ENCODE measurements around the gene TBC1D22A. TPM values are rescaled to one million over a fixed set of nuclear protein-coding genes. Genes with fewer than 3 reads are reported as not detected.
"Not testable (repeated sequence)": the region's sequence is repeated elsewhere in the genome, so short reads cannot be mapped to it uniquely, and the experiment has no call there.

Gene TBC1D22A
- total and polyA plus RNA-seq, 8 donors = 13.3 to 53.1 (median 21.5) TPM

GRCh38 chr22:47168900-47169800 is 406.7 kb downstream of the TBC1D22A start:
- Histone ChIP-seq H3K4me1 (no peaks in the 10 kb centered on the region), H3K27me3 (no peaks in the 10 kb centered on the region), H3K9me3 (no peaks in the 10 kb centered on the region), H3K27ac (no peak overlapping the region), H3K4me3 (no peak overlapping the region), H3K36me3 (peaks cover 0 to 63% (median 53%) of the 10 kb centered on the region in 4 donors)
- WGBS, 5 donors = 89 to 91% (median 90%) methylated on average over 24 to 25 of the region's 25 CpGs
- intact Hi-C loops (cut with DNase I; ENCODE audit: low total_unique reads) = no loop called here
- peak in 1 of 2 donors; percentile 25 for DNase-seq
- TF ChIP-seq CTCF (IDR thresholded peaks at IDR 0.05) = no peak
- TF ChIP-seq POLR2AphosphoS5 (IDR thresholded peaks at IDR 0.05) = no peak
- no peak for TF ChIP-seq EP300 (IDR thresholded peaks at IDR 0.05)
- TF ChIP-seq POLR2A (IDR thresholded peaks at IDR 0.05) = no peak

- Histone ChIP-seq H3K9me3 (no peaks in the 10 kb centered on the region), H3K27ac (no peak overlapping the region), H3K4me1 (no peaks in the 10 kb centered on the region), H3K36me3 (peaks cover 0 to 65% (median 59%) of the 10 kb centered on the region in 4 donors), H3K27me3 (no peaks in the 10 kb centered on the region), H3K4me3 (no peak overlapping the region)
- intact Hi-C loops (cut with DNase I; ENCODE audit: low total_unique reads) = no loop called here
- TF ChIP-seq POLR2AphosphoS5 (IDR thresholded peaks at IDR 0.05) = no peak
- TF ChIP-seq EP300 (IDR thresholded peaks at IDR 0.05) = no peak
- no peak for TF ChIP-seq CTCF (IDR thresholded peaks at IDR 0.05)
- TF ChIP-seq POLR2A (IDR thresholded peaks at IDR 0.05) = no peak
- peak in 1 of 2 donors; percentile 18 for DNase-seq
- 91 to 95% (median 93%) methylated on average over 8 to 9 of the region's 9 CpGs for WGBS, 5 donors
These were observed 407.3 kb downstream of the TBC1D22A start for GRCh38 chr22:47169801-47170140.

- intact Hi-C loops (cut with DNase I; ENCODE audit: low total_unique reads); H3K4me1 ChIP-seq; H3K4me3 ChIP-seq; H3K27ac ChIP-seq; DNase-seq; H3K9me3 ChIP-seq; H3K27me3 ChIP-seq: not testable (repeated sequence)
- WGBS, 5 donors = 87 to 95% (median 92%) methylated on average over 11 to 21 of the region's 21 CpGs
- peaks cover 0 to 69% (median 67%) of the 10 kb centered on the region in 4 donors for H3K36me3 ChIP-seq
These were observed 408.3 kb downstream of the TBC1D22A start for GRCh38 chr22:47170511-47171440.

- H3K36me3 ChIP-seq = peaks cover 0 to 71% (median 66%) of the 10 kb centered on the region in 4 donors
- no peak for DNase-seq
- no peaks in the 10 kb centered on the region for H3K9me3 ChIP-seq
- TF ChIP-seq CTCF (IDR thresholded peaks at IDR 0.05) (no peak), EP300 (IDR thresholded peaks at IDR 0.05) (no peak), POLR2AphosphoS5 (IDR thresholded peaks at IDR 0.05) (no peak), POLR2A (IDR thresholded peaks at IDR 0.05) (no peak)
- H3K4me3 ChIP-seq = no peak overlapping the region
- no peak overlapping the region for H3K27ac ChIP-seq
- 88 to 93% (median 93%) methylated on average over 9 to 20 of the region's 20 CpGs for WGBS, 5 donors
- intact Hi-C loops (cut with DNase I; ENCODE audit: low total_unique reads) = no loop called here
- H3K27me3 ChIP-seq = no peaks in the 10 kb centered on the region
- no peaks in the 10 kb centered on the region for H3K4me1 ChIP-seq
These were observed 409.2 kb downstream of the TBC1D22A start for GRCh38 chr22:47171441-47172221.
